ENCODE results near the gene RPS6KB1.
A peak's percentile ranks its signal among the peaks of the same experiment; 100 is the strongest.
"Not testable (repeated sequence)": the region's sequence is repeated elsewhere in the genome, so short reads cannot be mapped to it uniquely, and the experiment has no call there.

RPS6KB1 gene

GRCh38 chr17:59941131-59941530 is 48.2 kb downstream of the RPS6KB1 start:
- DNase-seq (ENCODE audit: low read depth in 2 of 2): no peak

GRCh38 chr17:59946433-59946832 is 53.5 kb downstream of the RPS6KB1 start:
- DNase-seq (ENCODE audit: low read depth in 2 of 2): not testable (repeated sequence)

- DNase-seq (ENCODE audit: low read depth in 2 of 2): not testable (repeated sequence)
These were observed 54.4 kb downstream of the RPS6KB1 start for GRCh38 chr17:59947310-59947709.

GRCh38 chr17:59950049-59950448 is 57.1 kb downstream of the RPS6KB1 start:
- no peak for DNase-seq (ENCODE audit: low read depth in 2 of 2)

GRCh38 chr17:59954856-59955255 is 61.9 kb downstream of the RPS6KB1 start:
- no peak for DNase-seq (ENCODE audit: low read depth in 2 of 2)

- not testable (repeated sequence) for DNase-seq (ENCODE audit: low read depth in 2 of 2)
These were observed 66.7 kb downstream of the RPS6KB1 start for GRCh38 chr17:59959574-59959973.

- no peak for DNase-seq (ENCODE audit: low read depth in 2 of 2)
These were observed 69.9 kb downstream of the RPS6KB1 start for GRCh38 chr17:59962739-59963318.

- peak; percentile 21 for DNase-seq (ENCODE audit: low read depth in 2 of 2)
These were observed 71.0 kb downstream of the RPS6KB1 start for GRCh38 chr17:59963738-59964481.

- peak; percentile 79 to 81 for DNase-seq (ENCODE audit: low read depth in 2 of 2)
These were observed 71.8 kb downstream of the RPS6KB1 start, which contains the start of gene RNFT1 for GRCh38 chr17:59964482-59965328. Gene RNFT1 (minus strand): TSS chr17:59964740. CDS start chr17:59964663, 77 bp downstream.

- DNase-seq (ENCODE audit: low read depth in 2 of 2): not testable (repeated sequence)
These were observed 78.8 kb downstream of the RPS6KB1 start for GRCh38 chr17:59971771-59972170.

- no peak for DNase-seq (ENCODE audit: low read depth in 2 of 2)
These were observed 79.9 kb downstream of the RPS6KB1 start for GRCh38 chr17:59972778-59973177.

GRCh38 chr17:59973483-59973882 is 80.6 kb downstream of the RPS6KB1 start:
- not testable (repeated sequence) for DNase-seq (ENCODE audit: low read depth in 2 of 2)

- not testable (repeated sequence) for DNase-seq (ENCODE audit: low read depth in 2 of 2)
These were observed 82.2 kb downstream of the RPS6KB1 start for GRCh38 chr17:59975166-59975565.

- not testable (repeated sequence) for DNase-seq (ENCODE audit: low read depth in 2 of 2)
These were observed 103.7 kb downstream of the RPS6KB1 start for GRCh38 chr17:59996608-59997007.
